IMR-90 (cell line): Measurements from ENCODE around the gene PAGE4. TPM values are rescaled to one million over a fixed set of nuclear protein-coding genes. Genes with fewer than 3 reads are reported as not detected.

Source experiments
- ATAC-seq: fragments of 200-7000 bp; cut with Tn5 transposase; 2 replicates; pipeline ENCODE4 v1.9.1; 2020; ENCODE audit warnings: low read depth, mild to moderate bottlenecking, moderate library complexity
- Bru-seq: library from RNA; stranded (reverse); fragments of 400-500 nt; gene quantifications from one replicate; lab custom pipeline; 2021; lab: Mats Ljungman, UMichigan
- BruChase-seq, 2 experiments: library from RNA; stranded (reverse); fragments of 400-500 nt; gene quantifications; one replicate each; lab custom pipeline; 2021; lab: Mats Ljungman, UMichigan
- BruUV-seq: library from RNA; stranded (reverse); fragments of 400-500 nt; replicated peaks from 2 replicates; lab custom pipeline; 2021; lab: Mats Ljungman, UMichigan
- CTCF ChIA-PET: fragments of 300-600 bp; formaldehyde crosslinking; extraction: SDS; loops from one replicate; lab custom pipeline; 2021; ENCODE audit warnings: antibody characterized with exemption; lab: Yijun Ruan, JAX
- POLR2A ChIA-PET: fragments of 300-600 bp; sonication (Branson Sonifier 250); formaldehyde crosslinking; loops from one replicate; lab custom pipeline; 2022; ENCODE audit warnings: antibody characterized with exemption; ENCODE audit not compliant: unreplicated experiment; lab: Charles Lee
- DNase-seq: peaks from one replicate; pipeline ENCODE4 v3.0.0; 2013
- H2AFZ ChIP-seq: replicated peaks from 2 replicates; pipeline ENCODE3; 2013; ENCODE audit warnings: low read length, mild to moderate bottlenecking; ENCODE audit not compliant: poor library complexity
- H2AK5ac ChIP-seq: 2 replicates; pipeline ENCODE4 v1.6.1; 2013; ENCODE audit warnings: low read depth, low read length, inconsistent platforms
- H2AK9ac ChIP-seq: replicated peaks from 2 replicates; pipeline ENCODE3; 2013; ENCODE audit warnings: mild to moderate bottlenecking, low read depth, low read length, moderate library complexity; ENCODE audit not compliant: poor library complexity
- H2BK120ac ChIP-seq: 2 replicates; pipeline ENCODE4 v1.6.1; 2013; ENCODE audit warnings: low read depth, low read length, inconsistent platforms
- H2BK15ac ChIP-seq: 3 replicates; pipeline ENCODE4 v1.6.1; 2013; ENCODE audit warnings: low read depth, low read length, inconsistent platforms
- H2BK20ac ChIP-seq: 2 replicates; pipeline ENCODE4 v1.6.1; 2013; ENCODE audit warnings: low read depth, mild to moderate bottlenecking, inconsistent platforms, low read length, moderate library complexity
- H2BK5ac ChIP-seq: 2 replicates; pipeline ENCODE4 v1.6.1; 2013; ENCODE audit warnings: mild to moderate bottlenecking, low read depth, low read length, inconsistent platforms; ENCODE audit not compliant: poor library complexity, severe bottlenecking
- H3K14ac ChIP-seq: replicated peaks from 2 replicates; pipeline ENCODE4 v1.6.1; 2013; ENCODE audit warnings: low read depth, low read length, inconsistent platforms
- H3K18ac ChIP-seq: 2 replicates; pipeline ENCODE4 v1.6.1; 2013; ENCODE audit warnings: low read depth, low read length, control low read depth
- H3K23ac ChIP-seq: 2 replicates; pipeline ENCODE4 v1.6.1; 2013; ENCODE audit warnings: low read depth, low read length, inconsistent platforms
- H3K27ac ChIP-seq: 2 replicates; pipeline ENCODE4 v1.5.1; 2013; ENCODE audit warnings: mild to moderate bottlenecking, control low read depth, low read length; ENCODE audit not compliant: insufficient read depth
- H3K27me3 ChIP-seq: 2 replicates; pipeline ENCODE4 v1.6.1; 2013; ENCODE audit warnings: low read length; ENCODE audit not compliant: control insufficient read depth, insufficient read depth
- H3K36me3 ChIP-seq: 2 replicates; pipeline ENCODE4 v1.6.1; 2013; ENCODE audit warnings: low read length, mixed read lengths; ENCODE audit not compliant: control insufficient read depth, insufficient read depth
- H3K4ac ChIP-seq: 2 replicates; pipeline ENCODE4 v1.6.1; 2013; ENCODE audit warnings: low read depth, low read length, inconsistent platforms
- H3K4me1 ChIP-seq: 2 replicates; pipeline ENCODE4 v1.6.1; 2013; ENCODE audit warnings: low read length, mixed read lengths; ENCODE audit not compliant: control insufficient read depth, insufficient read depth
- H3K4me2 ChIP-seq: 2 replicates; pipeline ENCODE4 v1.6.1; 2013; ENCODE audit warnings: low read depth, mild to moderate bottlenecking, control low read depth, low read length, moderate library complexity
- H3K4me3 ChIP-seq: 2 replicates; pipeline ENCODE4 v1.5.1; 2013; ENCODE audit warnings: low read depth, mild to moderate bottlenecking, control low read depth, low read length, moderate library complexity; ENCODE audit not compliant: insufficient read depth
- H3K56ac ChIP-seq: 2 replicates; pipeline ENCODE4 v1.6.1; 2013; ENCODE audit warnings: low read length, inconsistent platforms; ENCODE audit not compliant: insufficient read depth; ENCODE audit errors: extremely low read depth
- H3K79me1 ChIP-seq, 2 experiments: 2 replicates each; pipeline ENCODE4 v1.6.1; 2013; ENCODE audit warnings: low read length in 2 of 2, inconsistent platforms in 1 of 2, low read depth in 1 of 2
- H3K9ac ChIP-seq: 2 replicates; pipeline ENCODE4 v1.6.1; 2013; ENCODE audit warnings: low read depth, low read length, control low read depth
- H3K9me1 ChIP-seq: 2 replicates; pipeline ENCODE4 v1.6.1; 2013; ENCODE audit warnings: low read length, inconsistent platforms; ENCODE audit not compliant: insufficient read depth
- H3K9me3 ChIP-seq: 2 replicates; pipeline ENCODE4 v1.6.1; 2013; ENCODE audit warnings: low read length; ENCODE audit not compliant: control insufficient read depth, insufficient read depth
- H4K20me1 ChIP-seq: 2 replicates; pipeline ENCODE4 v1.6.1; 2013; ENCODE audit warnings: low read length, inconsistent platforms; ENCODE audit not compliant: insufficient read depth
- H4K5ac ChIP-seq: 2 replicates; pipeline ENCODE4 v1.6.1; 2013; ENCODE audit warnings: mild to moderate bottlenecking, low read depth, low read length, control low read depth
- H4K8ac ChIP-seq, 2 experiments: 2 replicates each; pipeline ENCODE4 v1.6.1; 2013; ENCODE audit warnings: low read depth in 2 of 2, low read length in 2 of 2, control low read depth in 1 of 2, inconsistent platforms in 1 of 2
- H4K91ac ChIP-seq: 2 replicates; pipeline ENCODE4 v1.6.1; 2013; ENCODE audit warnings: low read depth, low read length, inconsistent platforms; ENCODE audit not compliant: insufficient read depth
- BHLHE40 ChIP-seq: fragments of 150-350 bp; IDR thresholded peaks from 2 replicates; pipeline ENCODE4 v1.6.1; 2016; ENCODE audit warnings: mild to moderate bottlenecking, low read depth, low read length
- CEBPB ChIP-seq: IDR thresholded peaks from 2 replicates; pipeline ENCODE4 v1.6.1; 2012; ENCODE audit warnings: low read depth, low read length, improper control_type of control experiment
- CHD1 ChIP-seq: IDR thresholded peaks from 2 replicates; pipeline ENCODE4 v1.6.1; 2012; ENCODE audit warnings: low read depth, low read length, improper control_type of control experiment
- FOS ChIP-seq: fragments of 150-350 bp; IDR thresholded peaks from 2 replicates; pipeline ENCODE4 v1.6.1; 2016; ENCODE audit warnings: low read depth, low read length
- MAZ ChIP-seq: IDR thresholded peaks from 2 replicates; pipeline ENCODE4 v1.6.1; 2012; ENCODE audit warnings: low read depth, mild to moderate bottlenecking, low read length, improper control_type of control experiment, moderate library complexity, borderline replicate concordance
- MXI1 ChIP-seq: IDR thresholded peaks from 2 replicates; pipeline ENCODE4 v1.6.1; 2012; ENCODE audit warnings: low read depth, mild to moderate bottlenecking, low read length, moderate library complexity, borderline replicate concordance
- NFE2L2 ChIP-seq: fragments of 150-350 bp; IDR thresholded peaks from 2 replicates; pipeline ENCODE4 v1.6.1; 2016; ENCODE audit warnings: low read depth, mild to moderate bottlenecking, low read length
- POLR2A ChIP-seq: IDR thresholded peaks from 2 replicates; pipeline ENCODE4 v1.6.1; 2012; ENCODE audit warnings: mild to moderate bottlenecking, low read depth, low read length
- RAD21 ChIP-seq: IDR thresholded peaks from 2 replicates; pipeline ENCODE4 v1.6.1; 2012; ENCODE audit warnings: low read length, improper control_type of control experiment
- RCOR1 ChIP-seq: IDR thresholded peaks from 2 replicates; pipeline ENCODE4 v1.6.1; 2012; ENCODE audit warnings: mild to moderate bottlenecking, low read length, improper control_type of control experiment; ENCODE audit not compliant: insufficient replicate concordance
- RFX5 ChIP-seq: IDR thresholded peaks from 2 replicates; pipeline ENCODE4 v1.8.0; 2012; ENCODE audit warnings: low read depth, mild to moderate bottlenecking, low read length, moderate library complexity
- SMC3 ChIP-seq: fragments of 150-350 bp; IDR thresholded peaks from 2 replicates; pipeline ENCODE4 v1.6.1; 2016; ENCODE audit warnings: low read depth, mild to moderate bottlenecking, antibody characterized with exemption, low read length, moderate library complexity
- USF2 ChIP-seq: fragments of 150-350 bp; IDR thresholded peaks from 2 replicates; pipeline ENCODE4 v1.6.1; 2017; ENCODE audit warnings: mild to moderate bottlenecking, antibody characterized with exemption, low read length, low read depth
- WGBS, 2 experiments: methylation state at CpG; one replicate each; pipeline versions ENCODE4 v1.1.5 to v1.1.7; 2013; ENCODE audit warnings: missing lambda C conversion rate in 2 of 2; ENCODE audit not compliant: insufficient read length in 1 of 2; ENCODE audit errors: extremely low coverage in 2 of 2; 5-methylcytosine and 5-hydroxymethylcytosine counted together
- dilution Hi-C: fragments of 300-500 bp; cut with HindIII; formaldehyde crosslinking; loops from one replicate; pipeline ENCODE4 v1.14.3; 2018; ENCODE audit warnings: low sequenced_read_pairs; ENCODE audit not compliant: unreplicated experiment
- in situ Hi-C: fragments of 300-500 bp; cut with MboI; formaldehyde crosslinking; loops from 3 replicates; pipeline ENCODE4 v1.14.3; 2019; ENCODE audit warnings: low sequenced_read_pairs, inconsistent platforms, mixed read lengths
- intact Hi-C: fragments of 100-400 bp; cut with micrococcal nuclease; formaldehyde crosslinking; loops from 2 replicates; pipeline ENCODE4 v1.10.0; 2022
- long read RNA-seq: library from polyadenylated mRNA; unstranded; transcript quantifications from one replicate; pipeline ENCODE4 v2.0.0, GENCODE V29; 2021; ENCODE audit not compliant: unreplicated experiment
- polyA plus RNA-seq, 3 experiments: library from polyadenylated mRNA; depleted of rRNA; stranded (reverse); fragments of >200 nt; gene quantifications; 2 replicates each; pipeline ENCODE4 v1.2.3, GENCODE V29; 2012; ENCODE audit warnings: low replicate concordance in 1 of 3
- total RNA-seq: library from RNA; depleted of rRNA; stranded (reverse); fragments of >200 nt; gene quantifications from 2 replicates; pipeline ENCODE4 v1.2.3, GENCODE V29; 2012; rRNA removed
- TF ChIP-seq, protein P1 (sequence below): fragments of 150-350 bp; IDR thresholded peaks from 2 replicates; pipeline ENCODE4 v1.6.1; 2016; ENCODE audit warnings: low read depth, mild to moderate bottlenecking, low read length, moderate library complexity, borderline replicate concordance
- TF ChIP-seq, protein P2 (sequence below): conservative IDR thresholded peaks from 2 replicates; pipeline ENCODE4 v1.5.1; 2012; ENCODE audit warnings: mild to moderate bottlenecking, low read depth, low read length, improper control_type of control experiment

The PAGE4 gene, protein sequence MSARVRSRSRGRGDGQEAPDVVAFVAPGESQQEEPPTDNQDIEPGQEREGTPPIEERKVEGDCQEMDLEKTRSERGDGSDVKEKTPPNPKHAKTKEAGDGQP
- total RNA-seq = not detected in 2 replicates
- polyA plus RNA-seq (2012; rRNA removed) = not detected in 2 replicates
- polyA plus RNA-seq (2012; cell fraction: cytosol; rRNA removed) = not detected in 2 replicates
- polyA plus RNA-seq (2012; cell fraction: nucleus; rRNA removed; ENCODE audit: low replicate concordance) = not detected in 2 replicates
- not detected for Bru-seq, nascent RNA
- not detected for BruChase-seq, experiment 1, labeled RNA remaining after a 6-hour chase
- not detected for BruChase-seq, experiment 2, labeled RNA remaining after a 2-hour chase
- long read RNA-seq = 0 reads

- ATAC-seq (no peak), DNase-seq (no peak)
- no peak within 1 kb of the TSS for H2BK15ac ChIP-seq
- H3K4me3 ChIP-seq = no peak within 1 kb of the TSS
- POLR2A ChIA-PET = no interaction called here
- in situ Hi-C loops (no loop called here), intact Hi-C loops (no loop called here), dilution Hi-C loops (no loop called here)
- no peak within 1 kb of the TSS for H2AK5ac ChIP-seq
- H3K9me1 ChIP-seq = no peaks in the 10 kb centered on the region
- no peak within 1 kb of the TSS for H3K4ac ChIP-seq
- no peak within 1 kb of the TSS for H3K14ac ChIP-seq
- H4K5ac ChIP-seq = no peak within 1 kb of the TSS
- no peaks in the 10 kb centered on the region for H3K36me3 ChIP-seq
- H3K56ac ChIP-seq = no peak within 1 kb of the TSS
- TF ChIP-seq CHD1 (no peak), RFX5 (no peak), RAD21 (no peak), RCOR1 (no peak), CEBPB (no peak), POLR2A (no peak), BHLHE40 (no peak), USF2 (no peak), SMC3 (no peak), MXI1 (no peak), FOS (no peak), NFE2L2 (no peak), MAZ (no peak)
- TF ChIP-seq, protein P1, sequence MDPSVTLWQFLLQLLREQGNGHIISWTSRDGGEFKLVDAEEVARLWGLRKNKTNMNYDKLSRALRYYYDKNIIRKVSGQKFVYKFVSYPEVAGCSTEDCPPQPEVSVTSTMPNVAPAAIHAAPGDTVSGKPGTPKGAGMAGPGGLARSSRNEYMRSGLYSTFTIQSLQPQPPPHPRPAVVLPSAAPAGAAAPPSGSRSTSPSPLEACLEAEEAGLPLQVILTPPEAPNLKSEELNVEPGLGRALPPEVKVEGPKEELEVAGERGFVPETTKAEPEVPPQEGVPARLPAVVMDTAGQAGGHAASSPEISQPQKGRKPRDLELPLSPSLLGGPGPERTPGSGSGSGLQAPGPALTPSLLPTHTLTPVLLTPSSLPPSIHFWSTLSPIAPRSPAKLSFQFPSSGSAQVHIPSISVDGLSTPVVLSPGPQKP = no peak
- TF ChIP-seq, protein P2, sequence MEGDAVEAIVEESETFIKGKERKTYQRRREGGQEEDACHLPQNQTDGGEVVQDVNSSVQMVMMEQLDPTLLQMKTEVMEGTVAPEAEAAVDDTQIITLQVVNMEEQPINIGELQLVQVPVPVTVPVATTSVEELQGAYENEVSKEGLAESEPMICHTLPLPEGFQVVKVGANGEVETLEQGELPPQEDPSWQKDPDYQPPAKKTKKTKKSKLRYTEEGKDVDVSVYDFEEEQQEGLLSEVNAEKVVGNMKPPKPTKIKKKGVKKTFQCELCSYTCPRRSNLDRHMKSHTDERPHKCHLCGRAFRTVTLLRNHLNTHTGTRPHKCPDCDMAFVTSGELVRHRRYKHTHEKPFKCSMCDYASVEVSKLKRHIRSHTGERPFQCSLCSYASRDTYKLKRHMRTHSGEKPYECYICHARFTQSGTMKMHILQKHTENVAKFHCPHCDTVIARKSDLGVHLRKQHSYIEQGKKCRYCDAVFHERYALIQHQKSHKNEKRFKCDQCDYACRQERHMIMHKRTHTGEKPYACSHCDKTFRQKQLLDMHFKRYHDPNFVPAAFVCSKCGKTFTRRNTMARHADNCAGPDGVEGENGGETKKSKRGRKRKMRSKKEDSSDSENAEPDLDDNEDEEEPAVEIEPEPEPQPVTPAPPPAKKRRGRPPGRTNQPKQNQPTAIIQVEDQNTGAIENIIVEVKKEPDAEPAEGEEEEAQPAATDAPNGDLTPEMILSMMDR = no peak
- no peaks in the 10 kb centered on the region for H3K79me1 ChIP-seq
- no peak within 1 kb of the TSS for H4K8ac ChIP-seq
- no peak within 1 kb of the TSS for H3K18ac ChIP-seq
- no peak within 1 kb of the TSS for H2AFZ ChIP-seq
- no peak within 1 kb of the TSS for H4K91ac ChIP-seq
- H3K9ac ChIP-seq = no peak within 1 kb of the TSS
- no peak within 1 kb of the TSS for H2BK5ac ChIP-seq
- H3K27ac ChIP-seq = no peak within 1 kb of the TSS
- H3K4me1 ChIP-seq = no peaks in the 10 kb centered on the region
- no peaks in the 10 kb centered on the region for H4K20me1 ChIP-seq
- no peaks in the 10 kb centered on the region for H3K9me3 ChIP-seq
- H3K27me3 ChIP-seq = peaks cover 5% of the 10 kb centered on the region
- no peak within 1 kb of the TSS for H2BK120ac ChIP-seq
- CTCF ChIA-PET = no interaction called here
- WGBS, 2 experiments = no CpG with 5 or more reads among the region's 8 CpGs
- H2BK20ac ChIP-seq = no peak within 1 kb of the TSS
- H3K4me2 ChIP-seq = no peak within 1 kb of the TSS
- no peak within 1 kb of the TSS for H2AK9ac ChIP-seq
- no TSS peak for BruUV-seq
- H3K23ac ChIP-seq = no peak within 1 kb of the TSS
These were observed at the start of gene PAGE4 for GRCh38 chrX:49829016-49829415. Gene PAGE4 (plus strand): TSS chrX:49829303. CDS start chrX:49830429, 1,126 bp downstream.
